Measurements from ENCODE around the gene PRKG1. TPM values are rescaled to one million over a fixed set of nuclear protein-coding genes. Genes with fewer than 3 reads are reported as not detected.
"Not testable (repeated sequence)": the region's sequence is repeated elsewhere in the genome, so short reads cannot be mapped to it uniquely, and the experiment has no call there.

PRKG1 gene
- total and polyA plus RNA-seq, 2 donors (not counting 1 experiment from before 2014, with no cell fraction given): not detected

GRCh38 chr10:52233351-52233991, 1159.2 kb downstream of the PRKG1 start:
- POLR2A ChIA-PET; H3K27ac ChIP-seq (ENCODE audit: low read length in 2 of 2); H3K79me2 ChIP-seq (ENCODE audit: control insufficient read depth, insufficient read depth, low read length); H3K9ac ChIP-seq (ENCODE audit: low read length); H3K9me3 Mint-ChIP-seq (ENCODE audit: insufficient read depth); CTCF ChIA-PET; H3K9me3 ChIP-seq (ENCODE audit: control extremely low read depth in 1 of 3, control insufficient read depth in 2 of 3, insufficient read depth in 1 of 3, low read length in 2 of 3); ATAC-seq (ENCODE audit: low read depth); H3K27me3 Mint-ChIP-seq; H4K20me1 ChIP-seq (ENCODE audit: control insufficient read depth, insufficient read depth, low read length, poor library complexity, severe bottlenecking); intact Hi-C loops (cut with micrococcal nuclease); H3K27me3 ChIP-seq (replicated peaks in 1 of 4; ENCODE audit: control extremely low read depth in 1 of 4, control insufficient read depth in 3 of 4, insufficient read depth in 4 of 4, low read length in 3 of 4); H2AFZ ChIP-seq (ENCODE audit: insufficient read depth, low read depth, low read length, poor library complexity, severe bottlenecking); DNase-seq; H3K36me3 ChIP-seq (replicated peaks in 1 of 2; ENCODE audit: control extremely low read depth in 1 of 2, control insufficient read depth in 1 of 2, extremely low read depth in 1 of 2, insufficient read depth in 2 of 2, low read length in 1 of 2): not testable (repeated sequence)
- WGBS (ENCODE audit: insufficient coverage): no CpG with 5 or more reads among the region's 34 CpGs
- Mint-ChIP-seq H3K4me3 (peak overlapping the region; percentile 79), H3K4me1 (peaks cover 26% of the 10 kb centered on the region), H3K27ac (peak overlapping the region; percentile 42)
- H3K4me2 ChIP-seq (replicated peaks; ENCODE audit: low read depth, low read length, poor library complexity, severe bottlenecking): peak overlapping the region; percentile 55
- peak overlapping the region in 2 of 5 experiments; percentile 12 to 15 for H3K4me3 ChIP-seq (ENCODE audit: control extremely low read depth in 1 of 5, extremely low read depth in 1 of 5, insufficient read depth in 1 of 5, low read depth in 2 of 5, low read length in 4 of 5)
- H3K4me1 ChIP-seq (ENCODE audit: control insufficient read depth in 2 of 2, insufficient read depth in 2 of 2, low read length in 2 of 2): peaks cover 16 to 21% of the 10 kb centered on the region in 2 donors

GRCh38 chr10:52239771-52240170, 1165.5 kb downstream of the PRKG1 start:
- no peaks in the 10 kb centered on the region for H3K4me1 ChIP-seq (ENCODE audit: control insufficient read depth in 2 of 2, insufficient read depth in 2 of 2, low read length in 2 of 2)
- intact Hi-C loops (cut with micrococcal nuclease): no loop called here
- Mint-ChIP-seq H3K27ac (no peak overlapping the region), H3K9me3 (ENCODE audit: insufficient read depth) (no peaks in the 10 kb centered on the region), H3K27me3 (no peaks in the 10 kb centered on the region), H3K4me3 (no peak overlapping the region), H3K4me1 (no peaks in the 10 kb centered on the region)
- TF ChIP-seq EZH2 (IDR thresholded peaks at IDR 0.05; ENCODE audit: borderline replicate concordance, insufficient read depth, low read depth, low read length, poor library complexity, severe bottlenecking) (no peak), CTCF (IDR thresholded peaks at IDR 0.05) (no peak)
- no peak overlapping the region for H3K27ac ChIP-seq (ENCODE audit: low read length in 2 of 2)
- ATAC-seq (ENCODE audit: low read depth) (no peak), DNase-seq (no peak)
- no peaks in the 10 kb centered on the region for H3K79me2 ChIP-seq (ENCODE audit: control insufficient read depth, insufficient read depth, low read length)
- no peak overlapping the region for H3K4me2 ChIP-seq (replicated peaks; ENCODE audit: low read depth, low read length, poor library complexity, severe bottlenecking)
- H2AFZ ChIP-seq (ENCODE audit: insufficient read depth, low read depth, low read length, poor library complexity, severe bottlenecking): no peak overlapping the region
- ChIA-PET POLR2A (no interaction called here), CTCF (no interaction called here)
- WGBS (ENCODE audit: insufficient coverage): no CpG with 5 or more reads among the region's 1 CpG
- H3K4me3 ChIP-seq (ENCODE audit: control extremely low read depth in 1 of 5, extremely low read depth in 1 of 5, insufficient read depth in 1 of 5, low read depth in 2 of 5, low read length in 4 of 5): no peak overlapping the region
- no peaks in the 10 kb centered on the region for H3K9me3 ChIP-seq (ENCODE audit: control extremely low read depth in 1 of 3, control insufficient read depth in 2 of 3, insufficient read depth in 1 of 3, low read length in 2 of 3)
- no peaks in the 10 kb centered on the region for H4K20me1 ChIP-seq (ENCODE audit: control insufficient read depth, insufficient read depth, low read length, poor library complexity, severe bottlenecking)
- H3K36me3 ChIP-seq (replicated peaks in 1 of 2; ENCODE audit: control extremely low read depth in 1 of 2, control insufficient read depth in 1 of 2, extremely low read depth in 1 of 2, insufficient read depth in 2 of 2, low read length in 1 of 2): no peaks in the 10 kb centered on the region
- H3K9ac ChIP-seq (ENCODE audit: low read length): no peak overlapping the region
- no peaks in the 10 kb centered on the region for H3K27me3 ChIP-seq (replicated peaks in 1 of 4; ENCODE audit: control extremely low read depth in 1 of 4, control insufficient read depth in 3 of 4, insufficient read depth in 4 of 4, low read length in 3 of 4)

Measured in B cell (primary cell).